Gastroesophageal sphincter (tissue), 4 donors: ENCODE data around the gene ZNF212. TPM values are rescaled to one million over a fixed set of nuclear protein-coding genes. Genes with fewer than 3 reads are reported as not detected.

ENCODE experiments used
- ATAC-seq: fragments of 150-250 bp; one replicate; pipeline ENCODE4 v1.9.1; 2016; ENCODE audit warnings: mild to moderate bottlenecking, moderate library complexity
- H3K27ac ChIP-seq, 4 donors: fragments of 200-600 bp; sonication (generic) in 3 of 4; 1 replicate in 3 of 4; 2 replicates in 1 of 4; pipeline ENCODE4 v1.5.1; 2016 to 2019
- H3K27me3 ChIP-seq: fragments of 200-600 bp; sonication (generic); one replicate; pipeline ENCODE4 v1.5.1; 2019
- H3K36me3 ChIP-seq, 2 donors: fragments of 200-600 bp; sonication (generic); one replicate each; pipeline ENCODE4 v1.5.1; 2019; ENCODE audit warnings: control low read depth in 1 of 2
- H3K4me1 ChIP-seq, 3 donors: fragments of 200-600 bp; sonication (generic); 1 replicate in 2 of 3; 2 replicates in 1 of 3; pipeline ENCODE4 v1.5.1; 2016 to 2019; ENCODE audit warnings: control low read depth in 2 of 3
- H3K4me3 ChIP-seq, 2 donors: fragments of 200-600 bp; sonication (generic); one replicate each; pipeline ENCODE4 v1.5.1; 2019; ENCODE audit warnings: mild to moderate bottlenecking in 1 of 2, moderate library complexity in 1 of 2
- H3K9me3 ChIP-seq, 3 donors: fragments of 200-600 bp; sonication (generic); one replicate each; pipeline ENCODE4 v1.5.1; 2017 to 2019; ENCODE audit warnings: control low read depth in 2 of 3
- EP300 ChIP-seq: sonication (generic); formaldehyde crosslinking; IDR thresholded peaks from one replicate; pipeline ENCODE4 v1.6.1; 2017; ENCODE audit warnings: antibody characterized with exemption, mild to moderate bottlenecking
- POLR2A ChIP-seq, 2 donors: fragments of 450-650 bp; IDR thresholded peaks; one replicate each; pipeline ENCODE4 v1.6.1; 2017; ENCODE audit warnings: antibody characterized with exemption in 2 of 2, mild to moderate bottlenecking in 2 of 2, moderate library complexity in 1 of 2
- POLR2AphosphoS5 ChIP-seq: sonication (generic); formaldehyde crosslinking; IDR thresholded peaks from one replicate; pipeline ENCODE4 v1.6.1; 2017; ENCODE audit warnings: antibody characterized with exemption
- WGBS, 2 donors: methylation state at CpG; one replicate each; pipeline ENCODE4 v1.1.5; 2018; ENCODE audit warnings: low coverage in 1 of 2; 5-methylcytosine and 5-hydroxymethylcytosine counted together
- total RNA-seq, 4 donors: library from RNA; depleted of rRNA; stranded (reverse); fragments of >200 nt; gene quantifications; one replicate each; pipeline ENCODE4 v1.1.0, GENCODE V29; 2016
- TF ChIP-seq, protein P1 (sequence below), 4 experiments: fragments of 200-600 bp in 2 of 4; fragments of 450-650 bp in 2 of 4; sonication (generic) in 1 of 4; IDR thresholded peaks; one replicate each; pipeline ENCODE4 v1.5.1; 2017 to 2019; ENCODE audit warnings: antibody characterized with exemption in 4 of 4, mild to moderate bottlenecking in 2 of 4, moderate library complexity in 2 of 4

ZNF212 gene
- total RNA-seq, 4 donors from 2014 or later = 4.3 to 11.1 (median 9.4) TPM

GRCh38 chr7:149196151-149196704 lies 43.2 kb upstream of the ZNF212 start:
- peak overlapping the region; percentile 80 to 97 (median 88) for H3K27ac ChIP-seq
- H3K27me3 ChIP-seq = no peaks in the 10 kb centered on the region
- H3K4me1 ChIP-seq = peaks cover 0 to 32% (median 12%) of the 10 kb centered on the region in 3 donors
- ATAC-seq = no peak
- H3K9me3 ChIP-seq = no peaks in the 10 kb centered on the region
- TF ChIP-seq, protein P1, sequence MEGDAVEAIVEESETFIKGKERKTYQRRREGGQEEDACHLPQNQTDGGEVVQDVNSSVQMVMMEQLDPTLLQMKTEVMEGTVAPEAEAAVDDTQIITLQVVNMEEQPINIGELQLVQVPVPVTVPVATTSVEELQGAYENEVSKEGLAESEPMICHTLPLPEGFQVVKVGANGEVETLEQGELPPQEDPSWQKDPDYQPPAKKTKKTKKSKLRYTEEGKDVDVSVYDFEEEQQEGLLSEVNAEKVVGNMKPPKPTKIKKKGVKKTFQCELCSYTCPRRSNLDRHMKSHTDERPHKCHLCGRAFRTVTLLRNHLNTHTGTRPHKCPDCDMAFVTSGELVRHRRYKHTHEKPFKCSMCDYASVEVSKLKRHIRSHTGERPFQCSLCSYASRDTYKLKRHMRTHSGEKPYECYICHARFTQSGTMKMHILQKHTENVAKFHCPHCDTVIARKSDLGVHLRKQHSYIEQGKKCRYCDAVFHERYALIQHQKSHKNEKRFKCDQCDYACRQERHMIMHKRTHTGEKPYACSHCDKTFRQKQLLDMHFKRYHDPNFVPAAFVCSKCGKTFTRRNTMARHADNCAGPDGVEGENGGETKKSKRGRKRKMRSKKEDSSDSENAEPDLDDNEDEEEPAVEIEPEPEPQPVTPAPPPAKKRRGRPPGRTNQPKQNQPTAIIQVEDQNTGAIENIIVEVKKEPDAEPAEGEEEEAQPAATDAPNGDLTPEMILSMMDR (IDR thresholded peaks at IDR 0.05) = no peak
- TF ChIP-seq EP300 (no peak), POLR2A (IDR thresholded peaks at IDR 0.05) (no peak), POLR2AphosphoS5 (no peak)
- H3K4me3 ChIP-seq = peak overlapping the region; percentile 77 to 96
- WGBS, 2 donors = 0 to 22% methylated on average over 3 to 6 of the region's 17 CpGs
- H3K36me3 ChIP-seq = peaks cover 0 to 33% of the 10 kb centered on the region in 2 donors

- no peak for ATAC-seq
- H3K9me3 ChIP-seq = no peaks in the 10 kb centered on the region
Measured at GRCh38 chr7:149196705-149197171, 42.7 kb upstream of the ZNF212 start.

GRCh38 chr7:149197675-149198074 lies 41.8 kb upstream of the ZNF212 start:
- Histone ChIP-seq H3K27ac (no peak overlapping the region), H3K27me3 (no peaks in the 10 kb centered on the region), H3K4me1 (peaks cover 0 to 32% (median 12%) of the 10 kb centered on the region in 3 donors), H3K36me3 (peaks cover 0 to 47% of the 10 kb centered on the region in 2 donors), H3K9me3 (no peaks in the 10 kb centered on the region), H3K4me3 (no peak overlapping the region)
- TF ChIP-seq EP300 = no peak
- no peak for TF ChIP-seq POLR2AphosphoS5
- TF ChIP-seq, protein P1 (IDR thresholded peaks at IDR 0.05) = no peak
- no peak for TF ChIP-seq POLR2A (IDR thresholded peaks at IDR 0.05)
- no peak for ATAC-seq
- WGBS, 2 donors = 50 to 100% methylated on average over 2 of the region's 4 CpGs

More at GRCh38 chr7:149196705-149197171, 42.7 kb upstream of the ZNF212 start:
- 20% methylated on average over 1 of the region's 7 CpGs for WGBS, 2 donors
- Histone ChIP-seq H3K4me1 (peaks cover 0 to 32% (median 12%) of the 10 kb centered on the region in 3 donors), H3K4me3 (peak overlapping the region; percentile 77 to 96), H3K36me3 (peaks cover 0 to 38% of the 10 kb centered on the region in 2 donors), H3K27ac (peak overlapping the region in 3 of 4 donors; percentile 86 to 97 (median 91)), H3K27me3 (no peaks in the 10 kb centered on the region)
- TF ChIP-seq POLR2A (IDR thresholded peaks at IDR 0.05) (no peak), POLR2AphosphoS5 (no peak), EP300 (no peak)
- TF ChIP-seq, protein P1 (IDR thresholded peaks at IDR 0.05) = no peak

DNA sequence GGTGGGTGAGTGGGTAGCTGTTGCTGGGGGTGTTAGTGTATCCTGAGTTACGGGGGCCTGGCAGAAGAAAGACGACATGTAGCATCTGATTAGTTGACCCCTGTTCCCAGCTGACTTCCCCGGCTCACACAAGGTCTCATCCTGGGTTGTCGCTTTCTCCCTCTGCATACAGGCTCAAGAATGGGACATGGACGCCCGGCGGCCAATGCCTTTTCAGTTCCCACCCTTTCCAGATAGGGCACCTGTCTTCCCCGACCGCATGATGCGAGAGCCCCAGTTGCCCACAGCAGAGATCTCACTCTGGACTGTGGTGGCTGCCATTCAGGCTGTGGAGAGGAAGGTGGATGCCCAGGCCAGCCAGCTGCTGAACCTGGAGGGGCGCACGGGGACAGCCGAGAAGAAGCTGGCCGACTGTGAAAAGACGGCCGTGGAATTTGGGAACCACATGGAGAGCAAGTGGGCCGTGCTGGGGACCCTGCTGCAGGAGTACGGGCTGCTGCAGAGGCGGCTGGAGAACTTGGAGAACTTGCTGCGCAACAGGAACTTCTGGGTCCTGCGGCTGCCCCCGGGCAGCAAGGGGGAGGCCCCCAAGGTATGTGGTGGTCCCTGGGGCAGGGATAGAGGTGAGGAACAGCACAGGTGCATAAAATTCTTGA lies 41.2 kb upstream of the ZNF212 start:
- no peak for ATAC-seq
- peaks cover 0 to 38% (median 12%) of the 10 kb centered on the region in 3 donors for H3K4me1 ChIP-seq
- no peaks in the 10 kb centered on the region for H3K27me3 ChIP-seq
- H3K36me3 ChIP-seq = peaks cover 0 to 53% of the 10 kb centered on the region in 2 donors
- TF ChIP-seq POLR2A (IDR thresholded peaks at IDR 0.05) = no peak
- TF ChIP-seq EP300 = no peak
- no peak for TF ChIP-seq POLR2AphosphoS5
- TF ChIP-seq, protein P1 (IDR thresholded peaks at IDR 0.05) = no peak
- no peaks in the 10 kb centered on the region for H3K9me3 ChIP-seq
- 64 to 85% methylated on average over 2 to 9 of the region's 22 CpGs for WGBS, 2 donors
- no peak overlapping the region for H3K4me3 ChIP-seq
- H3K27ac ChIP-seq = no peak overlapping the region
